Stimulated activated effector memory CD8-positive, alpha-beta T cell treated with anti-CD3 and anti-CD28 coated beads, Interleukin-12 subunit alpha, Interleukin-12 subunit beta, amount 100 ng/mL, for 72 hours (primary cell): Measurements from ENCODE around the gene LRMDA.

Experiments
- ATAC-seq: fragments of 150-1000 bp; cut with Tn5 transposase; 2 replicates; pipeline ENCODE4 v1.10.0; 2021
- DNase-seq, 2 donors: peaks; one replicate each; pipeline ENCODE4 v3.0.0; 2021 to 2022; ENCODE audit warnings: low spot score in 2 of 2
- H3K27ac Mint-ChIP-seq: one replicate; pipeline ENCODE4 v1.8.0; 2022; ENCODE audit warnings: mild to moderate bottlenecking, mixed read lengths
- H3K36me3 Mint-ChIP-seq: one replicate; pipeline ENCODE4 v1.8.0; 2022; ENCODE audit warnings: mild to moderate bottlenecking, mixed read lengths
- H3K4me1 Mint-ChIP-seq: one replicate; pipeline ENCODE4 v1.8.0; 2022; ENCODE audit warnings: mixed read lengths
- H3K4me3 Mint-ChIP-seq: one replicate; pipeline ENCODE4 v1.8.0; 2022; ENCODE audit warnings: mild to moderate bottlenecking, mixed read lengths
- H3K9me3 Mint-ChIP-seq: one replicate; pipeline ENCODE4 v1.8.0; 2022; ENCODE audit warnings: mixed read lengths

LRMDA gene

DNA sequence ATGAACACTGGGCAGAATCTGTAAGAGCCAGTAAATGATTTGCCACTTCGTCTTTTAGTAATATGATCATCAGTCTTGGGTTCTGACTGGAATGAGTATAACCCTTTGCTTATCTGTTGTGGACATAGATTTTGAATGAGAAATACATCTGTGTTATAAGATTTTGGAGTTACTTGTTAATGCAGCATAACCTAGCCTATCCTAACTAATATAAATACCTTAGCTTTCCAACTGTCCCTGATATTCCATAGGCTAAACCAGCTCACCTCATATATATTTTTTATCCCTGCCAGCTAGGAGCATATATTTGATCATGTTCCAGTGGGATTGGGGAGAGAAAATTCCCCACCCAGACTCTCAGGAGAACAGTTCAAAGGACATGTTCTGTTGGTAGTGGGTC, 15.1 kb downstream of the LRMDA start:
- Mint-ChIP-seq H3K4me3 (no peak overlapping the region), H3K9me3 (peaks cover 18% of the 10 kb centered on the region), H3K27ac (no peak overlapping the region), H3K36me3 (no peaks in the 10 kb centered on the region), H3K4me1 (no peaks in the 10 kb centered on the region)
- ATAC-seq (no peak), DNase-seq (no peak)

DNA sequence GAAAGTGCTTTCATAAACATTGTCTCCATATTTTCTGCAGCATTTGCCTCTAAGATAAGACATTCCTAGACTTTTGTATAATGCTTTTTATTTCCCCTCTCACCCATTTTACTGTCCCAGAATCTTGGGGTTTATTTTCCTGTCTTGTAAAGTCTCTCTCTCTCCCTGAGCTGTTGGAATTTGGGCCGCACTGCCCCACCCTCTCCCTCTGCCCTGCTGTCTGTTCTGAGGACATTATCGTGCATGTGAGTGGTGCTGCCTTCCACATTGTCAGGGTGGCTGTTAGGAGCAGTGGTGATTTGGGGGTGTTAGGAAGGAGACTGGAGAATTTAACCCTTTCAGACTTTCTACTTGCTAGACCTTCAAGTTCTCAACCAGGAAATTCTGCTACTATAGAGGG, 16.7 kb downstream of the LRMDA start:
- ATAC-seq (no peak), DNase-seq (no peak)
- no peaks in the 10 kb centered on the region for H3K4me1 Mint-ChIP-seq
- H3K36me3 Mint-ChIP-seq: no peaks in the 10 kb centered on the region
- H3K4me3 Mint-ChIP-seq: no peak overlapping the region
- H3K27ac Mint-ChIP-seq: no peak overlapping the region
- H3K9me3 Mint-ChIP-seq: peaks cover 12% of the 10 kb centered on the region

DNA sequence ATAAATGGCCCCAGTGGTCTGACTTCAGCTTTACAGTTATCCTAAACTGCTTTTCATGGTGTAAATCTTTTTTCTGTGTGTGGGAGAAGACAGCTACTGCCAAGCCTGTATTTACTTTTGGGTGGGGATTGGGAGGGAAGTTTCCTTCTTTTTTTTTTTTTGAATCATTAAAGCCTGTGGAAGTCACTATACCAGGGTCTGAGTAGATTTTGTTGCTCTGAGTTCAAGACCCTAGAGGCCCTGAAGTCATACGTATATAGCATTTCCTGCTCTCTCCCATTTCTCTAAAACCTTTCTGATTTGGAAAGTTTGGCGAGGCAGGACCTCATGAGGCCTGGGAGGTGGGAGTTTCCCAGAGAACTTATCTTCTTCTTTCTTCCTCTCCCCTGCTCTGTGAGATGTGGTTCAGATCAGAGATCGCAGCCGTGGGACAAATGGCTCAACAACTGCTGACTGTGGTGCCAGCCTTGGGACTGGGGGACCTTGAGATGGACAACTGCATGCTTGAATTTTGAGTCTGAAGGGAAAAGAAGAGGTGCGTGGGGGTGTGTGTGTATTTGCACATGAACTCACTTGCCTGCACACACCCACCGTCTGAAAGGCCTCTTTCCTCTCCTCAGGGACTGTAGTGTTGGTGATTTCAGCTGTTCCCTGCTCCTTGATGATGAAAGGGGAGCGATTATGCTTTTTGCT, 18.1 kb downstream of the LRMDA start:
- Mint-ChIP-seq H3K36me3 (no peaks in the 10 kb centered on the region), H3K27ac (no peak overlapping the region), H3K4me3 (no peak overlapping the region), H3K4me1 (no peaks in the 10 kb centered on the region), H3K9me3 (peaks cover 4% of the 10 kb centered on the region)
- ATAC-seq (no peak), DNase-seq (no peak)

DNA sequence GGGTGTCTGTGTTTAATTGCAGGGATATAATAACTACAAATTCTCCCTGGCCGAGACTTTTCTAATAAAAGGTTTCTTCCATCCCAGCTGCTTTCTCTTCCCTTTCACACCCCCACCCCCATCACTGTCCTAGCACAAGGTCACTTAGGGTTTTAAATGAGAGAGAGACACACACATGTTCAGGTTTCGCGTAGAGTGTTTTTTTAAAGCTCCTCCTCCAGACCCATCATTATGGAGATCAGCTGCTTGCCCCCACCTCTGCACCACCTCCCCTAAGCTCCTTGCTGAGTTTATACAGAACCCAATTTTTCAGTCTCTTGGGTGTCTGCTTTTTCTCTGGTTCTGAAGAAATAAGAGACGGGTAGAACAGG, 18.6 kb downstream of the LRMDA start:
- H3K9me3 Mint-ChIP-seq: peaks cover 4% of the 10 kb centered on the region
- DNase-seq: no peak
- no peaks in the 10 kb centered on the region for H3K4me1 Mint-ChIP-seq
- H3K27ac Mint-ChIP-seq: no peak overlapping the region
- H3K36me3 Mint-ChIP-seq: no peaks in the 10 kb centered on the region
- H3K4me3 Mint-ChIP-seq: no peak overlapping the region
- ATAC-seq: no peak

DNA sequence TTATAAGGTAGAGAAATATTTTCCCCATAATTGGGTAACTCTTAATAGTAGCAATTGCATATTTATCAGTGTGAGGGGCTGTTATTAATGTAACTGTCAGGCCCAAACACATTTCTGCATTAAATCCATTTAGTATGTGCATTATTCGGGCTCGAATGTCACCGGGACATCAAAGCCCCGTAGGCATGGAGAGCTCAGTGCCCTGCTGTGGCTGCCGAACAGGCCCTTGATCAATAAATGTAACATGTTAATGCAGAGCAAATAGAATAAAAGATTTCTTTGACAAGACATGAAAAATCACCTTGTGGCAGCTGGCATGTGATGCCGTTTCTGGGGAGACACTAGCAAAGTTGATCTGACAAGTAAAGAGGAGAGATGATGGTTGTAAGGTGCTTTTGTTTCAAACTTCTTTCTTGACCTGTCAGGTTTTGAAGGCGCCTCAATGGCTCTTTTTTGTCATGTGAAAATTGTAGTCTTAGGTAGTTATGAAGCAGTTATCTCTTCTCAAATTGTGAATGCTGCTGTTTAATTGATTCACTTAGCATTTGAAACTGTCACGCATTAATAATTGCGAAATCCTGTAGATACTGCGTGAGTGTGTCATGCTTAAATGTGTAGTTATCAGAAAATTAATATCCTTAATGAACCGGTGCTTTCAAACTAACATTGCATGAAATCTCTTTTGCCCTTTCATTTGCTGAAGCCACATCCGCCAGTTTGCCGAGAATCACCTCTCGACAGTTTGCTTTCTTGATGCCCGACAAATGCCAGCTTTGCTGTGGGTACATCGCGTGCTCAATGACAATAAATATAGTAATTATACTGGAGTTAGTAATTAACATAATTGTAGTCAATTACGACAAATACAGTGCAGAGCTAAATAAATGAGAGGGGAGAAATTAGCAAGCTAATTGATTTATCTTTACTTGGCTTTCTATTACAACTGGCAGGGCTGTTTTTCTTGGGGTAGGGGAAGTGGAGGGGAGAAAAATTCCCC, 19.5 kb downstream of the LRMDA start:
- no peak overlapping the region for H3K4me3 Mint-ChIP-seq
- H3K9me3 Mint-ChIP-seq: peaks cover 4% of the 10 kb centered on the region

DNA sequence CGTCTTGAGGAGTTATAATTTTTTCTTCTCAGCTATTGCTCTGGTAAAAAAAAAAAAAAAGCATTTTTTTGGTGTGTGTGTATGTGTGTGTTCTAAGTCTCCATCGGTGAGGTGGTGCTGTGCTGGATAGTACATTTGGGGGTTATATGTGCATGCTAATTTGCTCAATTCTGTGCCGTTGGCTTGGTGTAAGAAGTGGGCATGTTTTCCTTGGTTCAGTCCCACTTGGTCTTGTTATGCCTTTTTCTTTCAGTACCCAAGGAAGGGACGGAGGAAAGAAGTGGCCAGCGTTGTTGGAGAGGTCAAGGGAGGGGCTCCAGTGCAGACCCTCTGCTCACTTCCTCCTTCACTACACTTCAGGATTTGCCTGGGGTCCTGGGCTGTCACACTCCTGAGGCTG, 20.4 kb downstream of the LRMDA start:
- Mint-ChIP-seq H3K27ac (no peak overlapping the region), H3K4me3 (no peak overlapping the region), H3K36me3 (no peaks in the 10 kb centered on the region), H3K4me1 (no peaks in the 10 kb centered on the region), H3K9me3 (no peaks in the 10 kb centered on the region)
- no peak for DNase-seq
- no peak for ATAC-seq

More for the DNA sequence above, 19.5 kb downstream of the LRMDA start:
- no peaks in the 10 kb centered on the region for H3K4me1 Mint-ChIP-seq
- ATAC-seq (no peak), DNase-seq (no peak)
- no peaks in the 10 kb centered on the region for H3K36me3 Mint-ChIP-seq
- H3K27ac Mint-ChIP-seq: no peak overlapping the region

DNA sequence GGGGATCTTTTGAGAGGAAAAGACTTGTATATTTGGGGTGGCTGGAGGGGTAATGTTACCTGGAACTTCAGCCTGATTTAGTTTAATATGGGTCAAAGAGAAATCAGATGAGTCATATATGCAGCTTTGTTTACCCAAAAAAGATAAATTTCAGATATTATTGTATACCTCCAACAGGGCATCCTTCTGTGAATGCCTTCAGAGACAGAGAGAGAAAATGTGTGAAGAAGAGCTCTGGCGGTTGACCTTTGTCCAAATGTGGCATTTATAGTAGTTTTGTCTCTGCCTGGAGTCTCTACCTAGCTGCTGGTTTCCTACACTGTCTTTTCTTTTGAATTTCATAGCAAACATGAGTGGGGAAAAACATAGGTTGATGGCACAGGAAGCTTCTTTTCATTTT, 21.6 kb downstream of the LRMDA start:
- no peak for DNase-seq
- Mint-ChIP-seq H3K4me3 (no peak overlapping the region), H3K36me3 (no peaks in the 10 kb centered on the region), H3K4me1 (no peaks in the 10 kb centered on the region), H3K9me3 (no peaks in the 10 kb centered on the region), H3K27ac (no peak overlapping the region)
- no peak for ATAC-seq

DNA sequence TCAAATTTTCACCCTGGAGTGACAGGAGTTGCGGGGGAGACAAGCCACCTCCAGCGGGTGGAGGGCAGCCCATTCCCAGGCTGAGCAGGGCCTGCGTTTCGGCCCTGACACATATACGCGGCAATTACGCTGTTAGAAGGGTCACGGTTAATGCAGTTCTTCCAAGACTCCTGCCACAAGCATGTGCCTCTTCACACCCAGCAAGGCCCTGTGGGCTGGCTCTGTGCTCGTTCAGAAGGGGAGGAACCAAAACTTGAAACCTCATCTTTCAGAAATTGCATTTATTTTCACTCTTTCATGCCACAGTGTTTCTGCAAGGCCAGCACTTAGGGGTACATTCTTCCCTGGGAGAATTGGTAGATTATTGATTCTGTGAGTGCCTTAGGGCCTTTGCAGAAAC, 24.7 kb downstream of the LRMDA start:
- no peak overlapping the region for H3K27ac Mint-ChIP-seq
- ATAC-seq (no peak), DNase-seq (no peak)
- H3K9me3 Mint-ChIP-seq: no peaks in the 10 kb centered on the region
- no peaks in the 10 kb centered on the region for H3K36me3 Mint-ChIP-seq
- H3K4me1 Mint-ChIP-seq: no peaks in the 10 kb centered on the region
- no peak overlapping the region for H3K4me3 Mint-ChIP-seq

DNA sequence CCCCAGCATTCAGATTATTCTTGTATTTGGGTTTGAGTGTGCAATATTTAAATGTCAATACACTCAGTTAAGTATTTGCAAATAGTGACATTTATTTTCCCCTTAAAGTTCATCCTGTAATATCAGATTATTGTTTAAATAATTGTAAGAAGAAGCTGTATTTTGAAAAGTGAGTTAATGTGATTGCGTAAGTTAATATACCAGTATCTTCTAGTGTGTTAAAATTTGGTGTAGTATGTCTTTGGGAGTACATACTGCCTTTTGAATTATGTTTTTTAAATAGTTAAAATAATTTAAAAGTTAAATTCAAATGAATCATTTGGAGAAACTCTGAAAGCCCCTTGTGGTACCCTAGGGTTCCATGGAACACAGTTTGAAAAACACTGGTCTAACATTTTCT, 28.6 kb downstream of the LRMDA start:
- Mint-ChIP-seq H3K27ac (no peak overlapping the region), H3K9me3 (no peaks in the 10 kb centered on the region), H3K4me1 (no peaks in the 10 kb centered on the region), H3K4me3 (no peak overlapping the region), H3K36me3 (no peaks in the 10 kb centered on the region)
- ATAC-seq: no peak
- DNase-seq: no peak

DNA sequence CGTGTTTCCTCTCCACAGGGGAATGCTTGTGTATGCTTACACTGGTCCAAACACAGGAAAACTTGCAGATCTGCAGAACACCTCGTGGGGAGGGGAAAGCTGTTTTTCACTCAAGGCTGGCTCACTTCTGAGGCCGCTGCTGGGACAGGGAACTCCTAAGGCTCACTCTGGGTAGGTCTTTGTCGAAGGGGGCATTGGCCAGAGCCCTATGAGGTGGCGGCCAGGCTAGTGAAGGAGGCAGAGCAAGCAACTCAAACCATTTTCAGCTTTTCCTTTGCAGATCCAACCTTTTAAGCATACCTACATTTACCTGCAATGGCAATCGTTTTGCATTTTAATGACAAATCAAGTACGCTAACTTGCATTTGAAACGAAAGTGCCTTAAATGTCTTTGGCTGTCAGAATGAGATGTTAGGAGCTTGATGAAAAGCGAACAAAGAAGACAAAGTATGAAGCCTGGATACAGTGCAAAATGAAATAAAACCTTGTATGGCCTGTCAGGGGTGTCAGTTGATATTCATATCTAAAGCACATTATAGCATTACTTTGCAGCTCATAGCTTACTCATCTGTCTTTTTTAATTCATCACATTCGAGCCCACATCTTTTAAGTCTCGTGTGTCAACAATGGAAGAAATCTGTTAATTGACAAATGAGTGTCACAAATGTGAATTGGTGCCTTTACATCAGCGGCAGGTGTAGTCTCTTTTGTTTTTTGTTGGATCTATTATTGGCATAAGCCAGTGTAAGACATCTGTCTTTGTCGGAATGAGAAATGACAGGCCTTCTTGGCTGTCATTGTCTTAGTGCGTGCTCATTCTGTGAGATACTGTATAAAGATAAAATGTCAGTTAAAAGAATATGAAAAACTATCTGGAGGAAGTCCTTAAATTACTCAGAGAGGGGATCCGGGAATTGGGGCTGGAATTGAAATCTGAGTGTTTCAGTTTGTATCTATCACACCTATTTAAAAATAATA, 30.5 kb downstream of the LRMDA start:
- Mint-ChIP-seq H3K9me3 (no peaks in the 10 kb centered on the region), H3K36me3 (no peaks in the 10 kb centered on the region), H3K27ac (no peak overlapping the region), H3K4me3 (no peak overlapping the region), H3K4me1 (no peaks in the 10 kb centered on the region)
- ATAC-seq (no peak), DNase-seq (no peak)

DNA sequence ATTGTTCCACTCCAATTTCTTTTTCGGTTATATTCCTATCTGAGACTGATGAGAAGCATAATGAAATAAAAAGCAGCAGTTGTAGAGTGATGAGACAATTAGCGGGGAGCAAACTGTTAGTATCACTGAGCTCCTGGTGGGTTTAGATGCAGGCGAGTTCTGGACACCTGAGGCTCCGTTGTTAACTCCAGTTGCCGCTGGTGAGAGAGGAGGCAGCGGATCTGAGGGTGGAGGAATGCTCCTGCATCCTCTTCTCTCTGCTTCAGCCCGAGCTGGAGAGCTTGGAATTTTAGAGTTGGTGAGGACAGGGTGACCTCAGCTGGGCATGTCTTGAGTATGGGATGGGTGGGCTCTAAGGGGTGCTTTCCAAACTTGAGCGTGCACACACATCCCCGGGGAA, 31.4 kb downstream of the LRMDA start:
- Mint-ChIP-seq H3K27ac (no peak overlapping the region), H3K9me3 (no peaks in the 10 kb centered on the region), H3K4me1 (no peaks in the 10 kb centered on the region), H3K4me3 (no peak overlapping the region), H3K36me3 (no peaks in the 10 kb centered on the region)
- ATAC-seq: no peak
- DNase-seq: no peak

DNA sequence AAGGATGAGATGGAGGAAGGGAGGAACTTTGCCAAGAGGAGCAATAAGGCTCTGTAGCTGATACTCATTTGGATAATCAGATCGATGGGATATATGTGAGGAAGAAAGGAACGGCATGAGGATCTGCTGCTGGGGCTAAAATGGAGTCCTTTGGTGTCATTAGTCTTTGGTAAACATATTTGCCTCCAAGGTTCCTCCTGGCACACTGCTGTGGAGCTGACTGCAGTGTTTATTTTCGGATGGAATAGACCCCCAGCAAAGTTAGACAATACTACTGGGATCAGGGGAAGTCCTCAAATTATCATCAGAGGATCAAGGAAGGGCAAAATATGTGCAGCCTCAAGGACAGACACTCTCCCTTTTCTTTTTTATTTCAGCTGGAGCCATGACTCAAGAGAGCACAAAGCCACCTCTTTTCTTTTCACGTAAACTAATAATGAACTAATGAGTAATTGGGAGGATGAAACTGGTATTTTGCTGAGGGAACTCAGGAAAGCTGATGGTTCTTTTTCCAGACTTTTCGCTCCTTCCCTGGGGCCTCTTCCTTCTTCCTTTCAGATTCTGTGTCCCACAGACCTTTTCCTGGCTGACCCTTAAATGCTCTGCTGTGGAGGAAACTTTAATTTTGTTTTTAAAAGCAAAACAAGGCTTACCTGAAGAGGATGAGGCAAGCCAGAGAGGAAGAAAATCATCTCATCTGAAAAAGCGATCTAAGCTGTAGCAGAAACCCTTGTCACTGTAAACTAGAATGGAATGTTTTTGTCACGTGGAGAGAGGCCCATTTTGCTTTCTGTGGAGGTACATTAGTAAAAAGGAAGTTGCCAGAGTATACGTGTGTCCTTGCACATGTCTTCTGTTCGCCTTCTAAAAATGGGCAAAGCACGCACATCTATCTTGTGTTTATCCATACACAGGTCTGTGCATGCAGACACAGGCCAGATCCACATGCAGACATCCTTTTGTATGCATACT, 33.3 kb downstream of the LRMDA start:
- DNase-seq: no peak
- Mint-ChIP-seq H3K9me3 (no peaks in the 10 kb centered on the region), H3K36me3 (no peaks in the 10 kb centered on the region), H3K27ac (no peak overlapping the region), H3K4me1 (no peaks in the 10 kb centered on the region), H3K4me3 (no peak overlapping the region)
- ATAC-seq: no peak

DNA sequence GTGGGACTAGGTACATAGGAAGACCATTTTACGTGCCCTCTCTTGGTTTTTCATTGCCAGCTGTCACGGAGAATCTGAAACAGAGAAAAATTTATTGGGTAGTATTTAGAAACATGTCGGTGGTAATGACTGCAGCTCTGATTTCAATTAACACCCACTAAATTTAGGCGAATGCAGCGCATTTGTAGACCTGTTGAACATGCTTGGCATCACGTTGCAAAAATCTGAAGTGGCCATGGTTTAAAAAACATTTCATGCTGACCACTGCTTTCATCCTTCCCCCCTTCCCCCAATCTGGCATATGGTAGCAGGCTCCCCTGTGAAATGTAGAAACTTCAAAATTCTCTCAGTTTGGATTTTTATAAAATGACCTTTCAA, 34.0 kb downstream of the LRMDA start:
- Mint-ChIP-seq H3K27ac (no peak overlapping the region), H3K4me3 (no peak overlapping the region), H3K4me1 (no peaks in the 10 kb centered on the region), H3K36me3 (no peaks in the 10 kb centered on the region), H3K9me3 (no peaks in the 10 kb centered on the region)
- no peak for ATAC-seq
- DNase-seq: no peak

DNA sequence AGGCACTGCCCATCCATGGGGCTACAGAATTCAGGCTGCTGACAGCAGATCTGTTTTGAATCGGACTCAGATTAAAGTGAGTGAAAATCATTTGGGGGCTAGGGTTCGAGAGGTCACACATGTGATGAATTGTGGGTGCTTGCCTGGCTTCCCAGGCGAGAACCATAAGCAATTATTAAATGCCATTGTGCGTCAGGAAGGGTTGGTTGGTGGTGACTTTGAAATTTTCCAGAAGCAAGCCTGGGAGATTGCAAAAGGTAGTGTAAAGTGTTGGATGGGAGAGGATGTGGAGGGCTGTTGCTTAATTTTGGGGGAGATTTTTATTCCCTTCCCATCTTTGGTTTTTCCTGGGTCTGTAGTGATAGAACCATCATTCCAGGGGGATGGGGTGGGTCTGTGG, 34.6 kb downstream of the LRMDA start:
- no peaks in the 10 kb centered on the region for H3K4me1 Mint-ChIP-seq
- H3K4me3 Mint-ChIP-seq: no peak overlapping the region
- DNase-seq (no peak), ATAC-seq (no peak)
- no peaks in the 10 kb centered on the region for H3K9me3 Mint-ChIP-seq
- H3K27ac Mint-ChIP-seq: no peak overlapping the region
- H3K36me3 Mint-ChIP-seq: no peaks in the 10 kb centered on the region
